ENCODE measurements around the gene HSPA13. TPM values are rescaled to one million over a fixed set of nuclear protein-coding genes. Genes with fewer than 3 reads are reported as not detected.

The HSPA13 gene
- total RNA-seq, 2 donors from 2014 or later = 35.0 to 39.7 TPM

DNA sequence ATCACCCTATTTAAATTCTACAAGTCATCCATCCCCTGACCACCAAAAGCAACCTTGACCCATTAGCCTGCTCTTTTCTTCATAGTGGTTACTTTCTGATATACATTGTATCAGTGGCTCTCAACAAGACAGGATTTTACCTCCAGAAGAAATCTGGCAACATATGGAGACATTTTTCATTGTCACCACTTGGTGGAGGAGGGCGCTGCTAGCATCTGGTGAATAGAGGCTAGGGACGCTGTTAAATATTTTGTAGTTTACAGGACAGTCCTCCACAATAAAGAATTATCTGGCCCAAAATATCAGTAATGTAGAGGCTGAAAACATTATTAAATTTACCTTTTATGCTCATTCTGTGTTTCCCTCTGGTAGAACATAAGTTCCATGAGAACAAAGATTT is 6.1 kb downstream of the HSPA13 start:
- Histone ChIP-seq H3K9me3 (ENCODE audit: control insufficient read depth, low read length) (no peaks in the 10 kb centered on the region), H3K27me3 (ENCODE audit: control insufficient read depth, insufficient read depth, low read length, poor library complexity, severe bottlenecking) (no peaks in the 10 kb centered on the region), H3K4me1 (ENCODE audit: control insufficient read depth, insufficient read depth, low read length) (no peaks in the 10 kb centered on the region), H3K36me3 (ENCODE audit: control insufficient read depth, insufficient read depth, low read length) (peaks cover 81% of the 10 kb centered on the region), H3K4me3 (ENCODE audit: low read length) (no peak overlapping the region), H3K27ac (ENCODE audit: low read depth, low read length) (no peak overlapping the region), H3K9ac (ENCODE audit: extremely low read depth, low read length, poor library complexity, severe bottlenecking) (no peak overlapping the region)
- Mint-ChIP-seq H3K9me3 (no peaks in the 10 kb centered on the region), H3K36me3 (ENCODE audit: low read depth) (peaks cover 66% of the 10 kb centered on the region), H3K4me1 (peaks cover 5% of the 10 kb centered on the region), H3K4me3 (no peak overlapping the region), H3K27ac (no peak overlapping the region), H3K27me3 (ENCODE audit: insufficient read depth) (no peaks in the 10 kb centered on the region)
- TF ChIP-seq, protein P1, sequence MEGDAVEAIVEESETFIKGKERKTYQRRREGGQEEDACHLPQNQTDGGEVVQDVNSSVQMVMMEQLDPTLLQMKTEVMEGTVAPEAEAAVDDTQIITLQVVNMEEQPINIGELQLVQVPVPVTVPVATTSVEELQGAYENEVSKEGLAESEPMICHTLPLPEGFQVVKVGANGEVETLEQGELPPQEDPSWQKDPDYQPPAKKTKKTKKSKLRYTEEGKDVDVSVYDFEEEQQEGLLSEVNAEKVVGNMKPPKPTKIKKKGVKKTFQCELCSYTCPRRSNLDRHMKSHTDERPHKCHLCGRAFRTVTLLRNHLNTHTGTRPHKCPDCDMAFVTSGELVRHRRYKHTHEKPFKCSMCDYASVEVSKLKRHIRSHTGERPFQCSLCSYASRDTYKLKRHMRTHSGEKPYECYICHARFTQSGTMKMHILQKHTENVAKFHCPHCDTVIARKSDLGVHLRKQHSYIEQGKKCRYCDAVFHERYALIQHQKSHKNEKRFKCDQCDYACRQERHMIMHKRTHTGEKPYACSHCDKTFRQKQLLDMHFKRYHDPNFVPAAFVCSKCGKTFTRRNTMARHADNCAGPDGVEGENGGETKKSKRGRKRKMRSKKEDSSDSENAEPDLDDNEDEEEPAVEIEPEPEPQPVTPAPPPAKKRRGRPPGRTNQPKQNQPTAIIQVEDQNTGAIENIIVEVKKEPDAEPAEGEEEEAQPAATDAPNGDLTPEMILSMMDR (conservative IDR thresholded peaks at IDR 0.05) = peak; percentile 63
- peak; percentile 48 for DNase-seq
- 83 to 96% methylated on average over 1 to 2 of the region's 2 CpGs for WGBS, 2 experiments (ENCODE audit: insufficient coverage in 1 of 2, insufficient read length in 1 of 2)

DNA sequence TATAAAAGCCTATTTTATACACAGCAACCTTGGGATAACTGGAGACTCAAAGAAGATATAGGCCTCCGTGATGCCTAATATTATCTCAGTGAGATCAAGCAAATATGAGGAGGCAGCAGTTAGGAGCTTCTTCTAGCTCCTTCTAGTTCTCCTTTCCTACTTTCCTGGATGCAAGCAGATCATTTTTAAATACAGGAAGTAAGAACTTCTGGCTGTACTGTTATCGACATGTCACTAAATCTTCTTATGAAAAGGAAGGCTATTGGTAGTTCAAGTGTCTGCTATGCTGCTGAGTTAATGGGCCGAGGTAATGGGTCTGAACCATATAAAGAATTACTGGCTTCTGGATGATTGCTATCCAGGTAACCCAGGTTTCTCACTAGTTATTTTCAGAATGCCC is 15.9 kb downstream of the HSPA13 start:
- WGBS, 2 experiments (ENCODE audit: insufficient coverage in 1 of 2, insufficient read length in 1 of 2) = 65 to 67% methylated on average over 3 of the region's 3 CpGs
- TF ChIP-seq, protein P1 (conservative IDR thresholded peaks at IDR 0.05) = no peak

DNA sequence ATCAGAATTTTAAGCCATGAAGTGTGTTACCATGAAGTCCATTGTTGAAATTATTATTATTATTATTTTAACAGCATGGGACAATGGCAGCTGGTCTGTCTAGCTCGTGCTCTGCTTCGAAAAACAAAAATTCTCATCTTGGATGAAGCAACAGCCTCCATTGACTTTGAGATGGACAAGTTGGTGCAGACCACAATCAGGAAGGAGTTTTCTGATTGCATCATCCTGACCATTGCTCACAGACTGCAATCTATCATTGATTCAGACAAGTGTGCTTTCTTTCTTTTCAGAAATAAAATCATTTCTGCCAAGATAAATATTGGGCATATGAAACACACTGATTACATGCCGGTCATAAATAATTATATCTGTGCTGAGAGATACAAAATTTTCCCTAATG is 21.0 kb downstream of the HSPA13 start:
- DNase-seq = no peak
- no peaks in the 10 kb centered on the region for H3K36me3 ChIP-seq (ENCODE audit: control insufficient read depth, insufficient read depth, low read length)
- no peak overlapping the region for H3K4me3 ChIP-seq (ENCODE audit: low read length)
- 92% methylated on average over 2 of the region's 3 CpGs for WGBS, 2 experiments (ENCODE audit: insufficient coverage in 1 of 2, insufficient read length in 1 of 2)
- Mint-ChIP-seq H3K27me3 (ENCODE audit: insufficient read depth) (no peaks in the 10 kb centered on the region), H3K4me3 (no peak overlapping the region), H3K27ac (no peak overlapping the region), H3K4me1 (no peaks in the 10 kb centered on the region), H3K36me3 (ENCODE audit: low read depth) (no peaks in the 10 kb centered on the region), H3K9me3 (no peaks in the 10 kb centered on the region)
- no peak overlapping the region for H3K9ac ChIP-seq (ENCODE audit: extremely low read depth, low read length, poor library complexity, severe bottlenecking)
- TF ChIP-seq, protein P1 (conservative IDR thresholded peaks at IDR 0.05) = no peak
- H3K9me3 ChIP-seq (ENCODE audit: control insufficient read depth, low read length) = no peaks in the 10 kb centered on the region
- H3K27me3 ChIP-seq (ENCODE audit: control insufficient read depth, insufficient read depth, low read length, poor library complexity, severe bottlenecking) = no peaks in the 10 kb centered on the region
- H3K27ac ChIP-seq (ENCODE audit: low read depth, low read length) = no peak overlapping the region
- no peaks in the 10 kb centered on the region for H3K4me1 ChIP-seq (ENCODE audit: control insufficient read depth, insufficient read depth, low read length)

More for the DNA sequence above, 15.9 kb downstream of the HSPA13 start:
- H3K9me3 ChIP-seq (ENCODE audit: control insufficient read depth, low read length) = no peaks in the 10 kb centered on the region
- no peaks in the 10 kb centered on the region for H3K36me3 Mint-ChIP-seq (ENCODE audit: low read depth)
- no peaks in the 10 kb centered on the region for H3K27me3 ChIP-seq (ENCODE audit: control insufficient read depth, insufficient read depth, low read length, poor library complexity, severe bottlenecking)
- no peaks in the 10 kb centered on the region for H3K9me3 Mint-ChIP-seq
- H3K27me3 Mint-ChIP-seq (ENCODE audit: insufficient read depth) = no peaks in the 10 kb centered on the region
- no peak overlapping the region for H3K4me3 Mint-ChIP-seq
- H3K4me3 ChIP-seq (ENCODE audit: low read length) = no peak overlapping the region
- H3K4me1 ChIP-seq (ENCODE audit: control insufficient read depth, insufficient read depth, low read length) = no peaks in the 10 kb centered on the region
- H3K27ac Mint-ChIP-seq = no peak overlapping the region
- no peaks in the 10 kb centered on the region for H3K36me3 ChIP-seq (ENCODE audit: control insufficient read depth, insufficient read depth, low read length)
- no peaks in the 10 kb centered on the region for H3K4me1 Mint-ChIP-seq
- no peak overlapping the region for H3K9ac ChIP-seq (ENCODE audit: extremely low read depth, low read length, poor library complexity, severe bottlenecking)
- no peak overlapping the region for H3K27ac ChIP-seq (ENCODE audit: low read depth, low read length)
- no peak for DNase-seq

Measured in endodermal cell (in vitro differentiated cells).